HG03066 (cell line): ENCODE data around the gene TECRL.

ENCODE experiments used
- ATAC-seq: cut with Tn5 transposase; IDR thresholded peaks from one replicate; pipeline ENCODE4 v1.9.1; 2021; ENCODE audit warnings: low read depth; ENCODE audit not compliant: unreplicated experiment

The TECRL gene

DNA sequence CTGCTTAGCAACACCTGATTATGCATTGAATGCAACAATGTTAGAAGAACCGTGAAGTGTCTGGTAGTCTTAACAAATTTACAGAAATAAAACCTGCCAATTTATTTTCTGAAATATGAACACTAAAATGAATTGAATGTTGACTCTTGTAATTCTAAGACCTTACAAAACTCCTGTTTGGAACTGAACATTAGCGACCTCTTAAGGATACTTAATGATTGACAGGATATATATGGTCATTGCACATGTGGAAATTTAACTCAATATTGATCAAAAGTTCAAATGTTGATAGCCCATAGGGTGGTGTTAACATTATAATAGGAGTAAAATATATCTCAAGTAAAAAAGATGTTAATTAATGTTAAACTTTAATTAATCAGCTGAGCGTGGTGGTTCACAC lies 79.1 kb downstream of the TECRL start:
- ATAC-seq = no peak

- ATAC-seq = no peak
Measured at GRCh38 chr4:64327237-64327636, 82.0 kb downstream of the TECRL start.

DNA sequence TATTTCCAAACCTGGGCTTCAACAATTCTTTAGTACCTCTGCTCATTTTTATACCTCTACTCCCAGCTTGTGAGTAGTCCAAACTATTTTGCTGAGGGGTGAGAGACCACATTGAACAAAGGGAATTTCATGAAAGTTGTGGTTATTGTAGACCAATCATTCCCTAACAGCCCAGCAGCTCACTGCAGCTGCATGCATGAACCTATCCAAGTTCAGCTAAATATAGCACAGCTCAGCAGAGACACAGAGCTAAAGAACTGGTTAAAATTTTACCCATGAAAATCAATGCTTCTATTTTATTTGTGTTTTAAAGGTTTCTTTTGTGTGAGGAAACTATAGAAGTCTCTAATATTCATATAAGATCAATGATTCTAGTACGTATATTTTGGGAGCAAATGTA lies 82.7 kb downstream of the TECRL start:
- ATAC-seq = no peak

DNA sequence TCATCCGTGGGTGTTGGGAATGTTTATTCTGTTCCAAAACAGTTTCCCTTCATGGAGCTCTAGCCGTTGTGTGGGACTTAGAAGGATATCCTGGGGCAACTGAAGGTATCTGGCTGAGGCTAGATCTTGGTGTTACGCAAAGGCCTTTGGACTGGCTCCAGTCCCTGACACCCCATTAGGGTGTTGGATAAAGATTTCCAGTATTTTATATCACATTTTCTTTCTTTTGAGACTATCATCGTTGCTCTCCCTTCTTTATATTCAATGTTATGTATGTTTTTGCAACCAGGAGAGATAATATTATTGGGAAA lies 103.0 kb downstream of the TECRL start:
- no peak for ATAC-seq

DNA sequence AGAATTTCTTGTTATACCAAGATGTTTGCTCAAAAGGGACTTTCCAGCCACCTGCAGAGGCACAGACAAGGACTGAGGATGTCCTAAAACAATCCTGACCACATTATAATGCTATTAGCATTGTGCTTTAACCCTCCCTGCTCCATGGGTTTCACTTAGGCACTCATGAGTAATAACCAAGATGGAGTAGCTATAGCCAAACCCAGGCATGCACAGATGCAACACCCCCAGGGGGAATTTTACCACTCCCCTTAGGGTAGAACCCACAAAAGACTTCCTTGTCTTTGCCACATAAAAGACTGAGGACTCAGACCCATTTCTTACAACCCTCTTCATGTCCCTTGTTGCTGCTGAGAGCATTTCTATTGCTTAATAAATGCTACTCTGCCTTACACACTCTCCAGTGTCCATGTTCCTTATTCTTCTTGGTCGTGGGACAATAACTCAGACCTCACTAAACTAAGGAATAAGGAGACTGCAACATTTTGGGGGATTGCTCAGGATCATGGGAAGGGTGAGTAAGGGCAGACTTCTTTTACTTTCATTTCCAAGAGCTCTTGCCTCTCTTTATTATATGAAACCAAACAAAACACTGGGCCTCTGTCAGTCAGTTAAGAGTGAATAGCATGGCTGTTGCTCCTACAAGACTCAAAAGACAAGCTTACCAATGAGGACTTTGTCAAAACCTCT lies 103.5 kb downstream of the TECRL start:
- ATAC-seq = no peak

DNA sequence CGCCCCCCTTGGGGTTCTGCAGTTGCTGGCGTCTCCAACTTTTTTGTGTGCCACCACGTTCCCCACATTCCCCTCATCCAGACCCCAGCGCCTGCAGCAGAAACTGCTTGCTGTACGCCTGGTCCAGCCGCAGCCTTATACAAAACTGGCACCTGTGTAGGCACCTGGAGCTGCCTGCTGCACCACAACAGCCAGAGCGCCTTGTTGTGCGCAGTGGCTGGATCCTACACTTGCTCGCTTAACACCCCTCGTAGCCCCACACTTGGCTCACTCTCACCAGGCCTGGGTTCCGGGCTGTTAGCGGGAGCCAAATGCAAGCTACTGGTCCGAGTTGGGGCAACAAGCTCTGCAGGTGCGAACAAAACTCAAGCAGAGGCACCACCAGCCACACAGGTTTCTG lies 136.8 kb downstream of the TECRL start:
- ATAC-seq = no peak

- ATAC-seq = no peak
Measured at GRCh38 chr4:64271601-64272081, 137.6 kb downstream of the TECRL start.

- ATAC-seq = no peak
Measured at GRCh38 chr4:64266669-64267068, 142.6 kb downstream of the TECRL start.

DNA sequence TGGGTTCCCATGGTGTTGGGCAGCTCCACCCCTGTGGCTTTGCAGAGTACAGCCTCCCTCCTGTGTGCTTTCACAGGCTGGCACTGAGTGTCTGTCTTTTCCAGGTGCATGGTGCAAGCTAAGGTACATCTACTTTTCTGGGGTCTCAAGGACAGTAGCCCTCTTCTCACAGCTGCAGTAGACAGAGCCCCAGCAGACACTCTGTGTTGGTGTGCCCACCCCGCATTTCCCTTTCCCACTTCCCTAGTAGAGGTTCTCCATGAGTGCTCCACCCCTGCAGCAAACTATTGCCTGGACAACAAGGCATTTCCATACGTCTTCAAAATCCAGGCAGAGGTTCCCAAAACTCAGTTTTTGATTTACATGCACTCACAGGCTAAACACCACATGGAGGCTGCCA lies 143.0 kb downstream of the TECRL start:
- ATAC-seq = no peak

DNA sequence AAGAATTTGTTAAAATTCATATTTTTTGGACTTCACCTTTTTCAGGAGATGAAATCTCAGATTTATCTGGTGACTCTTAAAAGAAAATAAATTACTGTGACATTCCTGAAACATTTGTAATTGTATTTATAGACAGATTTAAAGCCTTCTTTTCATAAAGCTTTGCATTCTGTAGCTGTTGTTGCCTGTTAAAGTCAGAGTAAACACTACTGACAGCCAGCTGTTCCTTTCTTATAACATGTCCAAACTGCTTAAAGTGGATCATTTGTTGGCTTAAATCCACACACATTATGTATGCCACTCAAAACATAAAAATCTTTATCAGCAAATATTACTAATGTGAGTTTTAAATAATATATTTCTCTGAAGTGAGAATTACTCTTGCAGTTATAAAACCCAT lies 157.5 kb downstream of the TECRL start:
- no peak for ATAC-seq

- no peak for ATAC-seq
Measured at GRCh38 chr4:64250488-64250887, 158.8 kb downstream of the TECRL start.

GRCh38 chr4:64250061-64250460 lies 159.2 kb downstream of the TECRL start:
- no peak for ATAC-seq

GRCh38 chr4:64248186-64248585 lies 161.1 kb downstream of the TECRL start:
- no peak for ATAC-seq

DNA sequence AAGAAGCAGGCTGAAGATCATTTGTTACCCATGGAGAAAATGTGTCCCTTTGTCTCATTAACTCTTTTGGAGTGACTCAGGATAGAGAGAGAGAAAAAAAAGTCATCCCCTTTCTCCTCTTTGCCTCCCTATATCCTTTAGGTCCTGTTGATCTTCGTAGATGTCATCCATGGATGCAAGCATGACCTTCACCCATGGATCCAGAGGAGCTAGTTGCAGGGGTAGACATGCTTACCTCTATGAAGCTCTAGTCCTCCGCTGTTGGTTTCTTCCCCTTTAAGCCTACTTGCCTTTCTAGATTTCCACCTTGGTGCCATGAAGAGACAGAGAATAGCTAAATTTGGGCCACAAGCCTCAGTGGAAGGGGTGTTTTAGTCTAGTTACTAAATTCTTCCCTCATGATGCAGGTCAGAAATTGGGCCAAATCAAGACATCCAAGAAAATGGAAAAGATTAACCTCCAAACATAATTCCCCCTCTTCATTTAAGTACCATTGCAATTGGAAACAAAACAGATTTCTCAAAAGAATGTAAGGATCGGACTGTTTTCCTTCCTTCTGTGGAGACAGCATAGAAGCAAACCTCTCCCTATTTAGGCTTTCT lies 178.4 kb downstream of the TECRL start:
- ATAC-seq = no peak
